ENCODE results near the gene TUBGCP6.
A peak's percentile ranks its signal among the peaks of the same experiment; 100 is the strongest.

The TUBGCP6 gene

DNA sequence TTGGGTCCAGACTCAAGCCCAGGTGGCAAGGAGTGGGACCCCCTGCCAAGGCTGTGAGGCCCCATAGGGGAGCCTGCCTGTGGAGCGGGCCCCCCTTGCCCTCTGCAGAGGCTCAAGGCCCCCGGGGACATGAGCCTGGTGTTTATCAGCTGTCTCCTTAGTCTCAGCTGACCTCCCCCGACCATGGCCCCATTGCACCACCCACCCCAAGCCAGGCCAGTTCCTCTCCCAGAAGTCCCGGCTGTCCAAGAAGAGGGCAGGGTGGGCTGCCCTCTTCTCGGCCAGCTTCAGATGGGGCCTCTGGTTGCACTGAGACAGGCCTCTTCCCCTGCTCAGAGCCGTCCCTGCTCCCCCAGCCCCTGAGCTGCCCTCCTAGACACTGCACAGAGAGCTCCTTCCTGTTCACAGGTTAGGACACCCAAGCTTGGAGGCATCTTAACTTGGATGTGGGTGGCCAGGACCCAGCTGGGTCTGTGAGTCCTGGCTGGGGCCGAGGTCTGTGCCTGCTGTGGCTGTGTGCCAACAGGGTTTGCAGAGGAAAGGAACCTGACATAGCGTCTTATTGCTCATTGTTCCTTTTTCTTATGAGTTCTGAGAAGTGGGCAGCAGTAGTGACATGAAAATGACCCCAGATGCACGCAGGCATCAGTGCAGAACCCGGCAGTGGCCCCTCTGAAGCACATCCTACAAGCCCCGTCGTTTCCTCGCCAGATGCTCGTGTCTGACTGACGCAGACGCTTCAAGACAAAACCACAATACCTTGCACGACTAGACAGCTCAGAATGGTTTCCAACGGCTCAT, 53.7 kb downstream of the TUBGCP6 start:
- DNase-seq = peak; percentile 80

GRCh38 chr22:50190182-50190940, 54.5 kb downstream of the TUBGCP6 start:
- peak; percentile 67 for DNase-seq

GRCh38 chr22:50189849-50190181, 55.0 kb downstream of the TUBGCP6 start:
- DNase-seq = no peak

DNA sequence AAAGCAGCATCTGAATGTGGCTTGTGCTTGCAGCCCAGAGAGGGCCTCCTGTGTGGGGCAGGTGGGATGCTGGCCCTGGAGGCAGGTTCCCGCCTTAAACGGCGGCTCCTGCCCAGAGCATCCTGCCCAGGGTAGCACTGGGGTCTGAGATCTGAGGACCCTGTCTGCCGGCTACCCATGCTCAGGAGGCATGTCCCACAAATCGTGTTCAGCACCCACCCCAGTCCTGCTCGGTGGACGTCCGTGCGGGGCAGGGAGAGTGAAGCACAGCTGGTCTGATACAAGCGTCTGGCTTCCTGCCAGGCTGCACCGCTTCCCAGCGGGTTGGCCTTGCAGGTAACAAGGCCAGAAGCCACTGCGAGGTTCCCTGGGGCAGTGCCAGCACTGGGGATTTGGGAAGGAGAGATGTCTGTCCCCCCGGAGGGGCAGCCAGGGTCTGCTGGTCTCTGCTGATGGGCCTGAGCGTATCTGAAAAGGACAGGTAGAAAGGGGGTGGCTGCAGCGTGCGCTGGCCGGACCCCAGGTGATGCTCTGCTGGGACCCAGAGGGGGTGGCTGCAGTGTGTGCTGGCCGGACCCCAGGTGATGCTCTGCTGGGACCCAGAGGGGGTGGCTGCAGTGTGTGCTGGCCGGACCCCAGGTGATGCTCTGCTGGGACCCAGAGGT, 55.5 kb downstream of the TUBGCP6 start:
- no peak for DNase-seq

DNA sequence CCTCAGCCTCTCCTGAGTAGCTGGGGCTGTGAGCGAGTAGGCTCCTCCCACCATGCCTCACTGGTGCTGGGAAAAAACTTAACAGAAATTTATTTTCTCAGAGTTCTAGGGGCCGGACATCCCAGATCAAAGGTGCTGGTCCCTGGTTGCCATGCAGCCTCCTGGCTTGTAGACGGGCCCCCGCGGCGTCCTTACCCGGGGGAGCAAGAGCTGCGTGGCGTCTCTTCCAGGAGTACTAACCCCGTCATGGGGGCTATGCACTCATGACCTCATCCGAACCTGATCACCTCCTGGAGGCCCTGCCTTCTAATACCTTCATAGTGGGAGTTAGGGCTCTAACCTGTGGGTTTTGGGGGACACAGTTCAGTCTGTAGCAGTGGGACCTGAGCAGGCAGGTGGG, 56.5 kb downstream of the TUBGCP6 start:
- DNase-seq = no peak

DNA sequence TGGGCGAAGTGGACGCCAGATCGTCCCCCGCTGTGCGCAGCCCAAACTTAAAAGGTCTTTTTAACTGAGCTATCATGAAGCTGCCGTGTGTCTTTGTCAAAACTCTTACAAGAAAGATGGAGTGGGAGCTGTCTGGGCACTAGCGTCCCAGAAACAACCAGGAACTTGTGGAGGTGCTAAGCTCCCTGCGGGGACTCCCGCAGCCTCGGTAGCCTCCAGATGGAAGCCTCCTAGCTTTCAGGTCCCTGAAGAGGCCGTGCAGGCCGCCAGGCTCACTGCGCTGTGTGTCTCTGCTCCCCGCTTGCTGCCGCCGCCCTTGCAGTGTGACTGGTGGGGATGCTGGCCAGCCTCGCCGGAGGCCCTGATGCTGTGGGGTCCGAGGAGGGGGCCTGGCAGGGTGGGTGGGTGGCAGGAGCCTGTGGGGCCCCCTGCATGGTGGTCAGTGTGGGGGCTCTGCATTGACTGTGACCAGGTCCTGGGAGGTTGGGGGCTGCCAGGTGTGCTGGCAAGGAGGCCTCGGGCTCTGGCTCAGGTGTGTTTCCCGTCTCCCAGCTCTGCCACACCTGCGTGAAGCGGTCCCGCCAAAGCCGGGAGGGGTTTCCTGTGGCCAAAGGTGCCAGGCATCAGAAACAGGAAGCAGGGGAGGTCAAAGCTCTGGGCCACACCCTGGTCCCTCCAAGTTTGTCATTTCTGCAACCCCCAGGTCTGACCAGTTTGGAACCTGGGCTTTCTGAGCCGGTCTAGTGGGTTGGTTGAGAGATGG, 57.9 kb downstream of the TUBGCP6 start:
- DNase-seq = no peak

- no peak for DNase-seq
Observed at GRCh38 chr22:50186181-50186714, 58.6 kb downstream of the TUBGCP6 start.

GRCh38 chr22:50185375-50186087, 59.3 kb downstream of the TUBGCP6 start, which contains the start of gene TRABD:
Gene TRABD (plus strand): TSS chr22:50185913. CDS start chr22:50193061, 7,148 bp downstream.
- DNase-seq = peak; percentile 84

GRCh38 chr22:50184902-50185374, 59.9 kb downstream of the TUBGCP6 start:
- no peak for DNase-seq

GRCh38 chr22:50184004-50184901, 60.6 kb downstream of the TUBGCP6 start:
- no peak for DNase-seq

DNA sequence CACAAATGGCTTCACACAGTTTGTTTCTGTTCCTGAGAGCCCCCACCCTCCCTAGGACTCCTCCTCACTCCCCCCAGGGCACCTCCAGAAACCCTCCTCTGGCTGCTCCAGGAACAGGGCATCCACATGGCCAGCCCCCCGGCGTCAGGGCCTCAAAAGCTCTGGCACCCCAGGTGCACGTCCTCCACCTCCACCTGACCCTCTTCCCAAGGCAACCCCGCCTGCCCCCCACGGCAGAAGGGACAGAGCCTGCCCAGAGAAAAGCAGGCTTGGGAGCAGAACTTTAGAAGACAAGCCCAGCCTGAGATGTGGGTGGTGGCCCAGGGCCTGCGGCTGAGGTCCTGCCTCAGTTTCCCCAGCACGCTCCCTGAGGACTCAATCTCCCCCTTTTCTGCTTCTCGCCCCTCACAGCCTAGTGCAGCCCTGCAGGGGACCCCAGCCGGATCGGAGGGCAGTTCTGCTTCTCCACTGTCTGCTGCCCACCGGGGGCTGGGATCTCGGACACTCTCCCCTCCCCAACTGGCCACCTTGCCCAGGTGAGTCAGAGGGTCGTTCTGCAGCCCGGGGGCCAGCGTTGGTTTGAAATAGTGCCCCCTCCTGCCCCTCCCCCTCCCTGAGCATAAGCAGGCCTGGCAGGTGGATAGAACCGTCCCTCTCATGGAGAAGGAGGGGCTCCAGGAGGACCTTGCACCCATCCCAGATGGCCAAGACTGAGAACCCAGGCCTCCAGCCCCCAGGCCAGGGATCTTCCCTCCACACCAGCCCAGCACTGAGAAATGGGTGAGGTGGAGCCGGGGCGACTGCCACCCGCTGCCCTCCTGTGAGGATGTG, 61.5 kb downstream of the TUBGCP6 start:
- DNase-seq = no peak

- no peak for DNase-seq
Observed at GRCh38 chr22:50182176-50183081, 62.4 kb downstream of the TUBGCP6 start.

DNA sequence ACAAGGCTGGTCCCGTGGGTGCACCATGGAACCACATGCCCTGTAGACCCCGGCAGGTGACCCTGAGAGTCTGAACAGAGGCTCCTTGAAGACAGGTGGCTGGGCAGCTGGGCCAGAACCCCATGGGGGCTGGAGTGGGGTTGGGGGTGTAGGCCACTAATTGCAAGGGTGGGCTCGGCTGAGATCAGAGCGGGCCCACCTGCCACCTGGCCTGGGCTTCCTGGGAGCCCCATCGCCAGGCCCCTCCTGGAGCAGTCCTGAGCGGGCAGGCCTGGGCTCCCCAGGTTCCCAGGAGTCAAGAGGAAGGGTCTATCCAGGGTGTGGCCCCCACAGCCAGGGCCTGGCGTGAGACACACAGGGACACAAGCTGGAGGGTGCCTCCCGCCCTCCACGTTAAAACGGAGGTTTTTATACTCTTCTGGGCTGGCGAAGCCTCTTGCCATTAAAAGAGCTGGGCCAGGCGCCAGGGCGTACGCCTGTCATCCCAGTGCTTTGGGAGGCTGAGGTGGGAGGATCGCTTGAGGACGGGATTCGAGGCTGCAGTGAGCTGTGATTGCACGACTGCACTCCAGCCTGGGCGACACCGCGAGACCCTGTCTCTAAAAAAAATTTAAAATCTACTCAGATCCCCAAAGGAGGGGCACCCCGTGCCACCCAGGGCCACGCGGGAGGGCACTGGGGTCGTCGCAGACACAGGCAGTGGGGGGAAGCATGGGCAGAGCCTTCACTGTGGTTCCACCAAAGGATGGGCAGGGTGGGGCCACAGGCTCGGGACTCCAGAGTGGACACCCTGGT, 63.9 kb downstream of the TUBGCP6 start:
- DNase-seq = no peak

DNA sequence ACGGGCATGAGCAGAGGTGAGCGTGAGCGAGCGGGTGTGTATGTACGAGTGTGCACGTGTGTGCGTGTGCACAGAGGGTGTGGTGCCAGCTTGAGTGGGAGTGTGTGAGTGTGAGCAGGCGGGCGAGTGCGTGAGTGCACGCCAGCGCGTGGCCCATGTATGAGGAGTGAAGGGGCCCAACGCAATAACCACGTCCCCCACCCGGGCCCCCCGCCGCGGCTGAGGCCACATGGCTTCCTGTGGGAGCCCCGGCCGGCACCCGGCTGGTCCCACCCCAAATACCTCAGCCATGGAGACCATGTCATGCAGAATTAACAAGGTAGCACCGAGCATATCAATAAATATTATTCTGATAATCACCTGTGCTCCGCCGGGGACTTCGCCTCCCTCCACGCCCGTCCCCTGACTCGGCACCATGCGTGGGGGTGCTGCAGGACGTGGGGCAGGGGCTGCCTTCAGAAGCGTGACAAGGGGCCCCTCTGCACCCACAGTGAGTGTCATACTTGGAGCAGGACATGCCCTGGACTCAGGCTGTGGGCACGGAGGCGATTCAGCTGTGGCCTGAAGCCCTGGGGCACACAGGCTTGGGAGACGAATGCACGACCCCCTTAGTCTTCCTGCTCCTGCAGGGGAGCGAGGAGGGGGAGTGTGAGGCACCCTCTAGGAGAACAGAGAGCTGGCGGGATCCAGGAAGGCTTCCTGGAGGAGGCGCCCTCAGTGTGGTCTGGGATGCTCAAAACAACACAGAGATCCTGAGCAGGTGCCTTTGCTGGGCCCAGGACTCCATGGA, 64.7 kb downstream of the TUBGCP6 start:
- DNase-seq = no peak

GRCh38 chr22:50178871-50179869, 65.7 kb downstream of the TUBGCP6 start:
- no peak for DNase-seq

DNA sequence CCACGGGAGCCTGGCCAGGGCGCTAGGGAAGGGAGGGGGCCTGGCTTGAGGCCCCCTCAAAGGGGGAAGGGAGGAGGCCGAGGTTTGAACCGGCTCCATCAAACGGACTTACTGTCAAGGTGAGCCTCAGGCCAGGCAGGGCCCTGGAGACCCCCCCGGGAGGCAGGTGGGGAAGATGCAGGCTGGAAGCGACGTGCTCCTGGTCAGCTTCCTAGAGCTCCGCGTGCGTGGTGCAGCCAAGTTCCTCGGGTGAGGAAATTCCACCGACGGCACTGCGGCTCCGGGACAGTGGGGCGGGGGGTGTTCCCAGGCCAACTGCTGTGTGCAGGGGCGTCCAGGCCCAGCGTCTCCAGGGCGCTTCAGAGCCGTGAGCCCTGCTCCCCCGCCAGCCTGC, 66.4 kb downstream of the TUBGCP6 start:
- DNase-seq = no peak

All from effector CD4-positive, alpha-beta T cell (primary cell).